ENCODE results near the gene CPEB2.
"Not testable (repeated sequence)": the region's sequence is repeated elsewhere in the genome, so short reads cannot be mapped to it uniquely, and the experiment has no call there.

Gene CPEB2

DNA sequence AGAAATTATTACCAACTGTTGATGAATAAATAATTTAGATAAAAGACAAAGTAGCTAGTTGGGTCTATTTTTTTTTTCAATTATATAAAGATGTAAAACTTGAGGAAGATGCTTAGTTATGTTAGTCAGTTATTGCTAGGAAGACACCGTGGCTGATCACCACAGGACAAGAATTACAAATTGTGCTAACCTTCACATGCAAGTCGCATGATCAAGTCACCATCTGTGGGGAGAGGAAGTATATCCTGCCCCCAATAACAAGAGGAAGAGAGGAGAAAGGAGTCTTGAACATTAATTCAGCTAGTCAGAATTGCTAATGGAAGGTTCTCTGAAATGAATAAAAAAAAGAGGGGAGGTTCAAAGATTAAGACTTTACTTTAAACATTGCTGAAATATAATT lies 52.3 kb downstream of the CPEB2 start:
- DNase-seq (ENCODE audit: low spot score), result no peak

DNA sequence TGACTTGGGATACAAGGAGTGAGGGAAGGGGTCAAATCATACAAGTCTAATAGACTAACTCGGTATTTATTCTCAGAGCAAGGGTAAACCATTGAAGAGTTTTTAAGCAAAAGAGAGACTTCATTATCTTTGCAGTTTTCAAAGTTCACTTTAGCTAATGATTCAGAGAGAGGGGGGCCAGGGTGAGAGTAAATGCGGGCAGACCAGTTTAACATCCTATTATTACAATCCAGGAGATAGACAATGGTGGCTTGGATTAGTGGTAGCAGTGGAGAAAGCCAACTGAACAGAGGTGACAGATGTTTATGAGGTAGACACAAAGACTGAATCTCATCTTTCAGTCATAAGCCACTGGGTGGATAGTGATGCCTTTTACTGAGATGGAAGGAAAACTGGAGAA lies 57.9 kb downstream of the CPEB2 start:
- DNase-seq (ENCODE audit: low spot score), result no peak

DNA sequence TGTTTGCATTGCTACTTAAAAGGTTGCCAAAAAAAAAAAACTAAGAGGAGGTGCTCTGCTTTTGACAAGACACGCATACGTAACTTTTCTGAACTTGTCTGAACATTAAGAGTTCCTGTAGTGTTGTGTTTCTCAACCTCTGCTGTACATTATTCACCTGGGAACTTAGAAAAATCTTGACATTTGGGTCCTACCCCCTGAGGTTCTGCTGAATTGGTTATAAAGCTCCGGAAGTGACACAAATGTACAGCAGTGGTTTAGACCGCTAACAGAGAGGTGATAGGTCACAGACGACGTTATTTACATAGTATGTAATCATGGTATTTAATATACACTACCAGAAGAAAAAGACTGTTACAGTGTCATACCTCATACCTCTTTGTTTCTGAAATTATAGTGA lies 61.1 kb downstream of the CPEB2 start:
- DNase-seq (ENCODE audit: low spot score), result no peak

GRCh38 chr4:15065516-15065915 lies 63.2 kb downstream of the CPEB2 start:
- DNase-seq (ENCODE audit: low spot score), result no peak

DNA sequence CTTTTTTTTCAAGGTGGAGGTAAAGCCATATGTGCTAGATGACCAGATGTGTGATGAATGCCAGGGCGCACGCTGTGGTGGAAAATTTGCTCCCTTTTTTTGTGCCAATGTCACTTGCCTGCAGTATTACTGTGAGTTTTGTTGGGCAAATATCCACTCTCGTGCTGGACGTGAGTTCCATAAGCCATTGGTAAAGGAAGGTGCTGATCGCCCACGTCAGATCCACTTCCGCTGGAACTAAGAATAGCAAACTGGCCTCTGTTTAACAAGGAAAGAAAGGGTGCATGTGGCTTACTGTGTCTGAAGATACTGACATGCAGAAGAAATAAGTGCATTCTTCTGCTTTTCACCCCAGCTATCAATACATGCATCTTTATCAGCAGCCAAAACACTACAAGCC lies 63.9 kb downstream of the CPEB2 start:
- no peak for DNase-seq (ENCODE audit: low spot score)

DNA sequence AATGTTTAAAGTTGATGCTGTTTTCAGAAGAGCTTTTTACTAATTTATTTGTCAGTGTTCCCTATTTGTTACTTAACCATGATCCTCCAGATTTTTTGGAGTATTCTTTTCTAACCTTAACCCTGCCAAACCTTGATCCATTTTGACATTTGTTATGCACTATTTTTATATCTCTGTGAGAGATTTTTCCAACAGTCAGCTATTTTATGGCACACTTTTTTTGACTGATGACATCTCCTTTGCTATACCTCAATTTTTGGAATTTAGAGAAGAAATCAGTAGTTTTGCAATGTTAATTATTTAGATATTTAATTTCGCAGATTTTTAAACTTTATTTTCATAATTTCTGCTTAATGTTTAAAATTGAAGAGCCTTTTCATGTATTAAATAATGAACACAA lies 66.0 kb downstream of the CPEB2 start:
- no peak for DNase-seq (ENCODE audit: low spot score)

GRCh38 chr4:15075875-15076274 lies 73.6 kb downstream of the CPEB2 start:
- no peak for DNase-seq (ENCODE audit: low spot score)

- DNase-seq (ENCODE audit: low spot score), result no peak
Observed at GRCh38 chr4:15077969-15078368, 75.7 kb downstream of the CPEB2 start.

- no peak for DNase-seq (ENCODE audit: low spot score)
Observed at GRCh38 chr4:15078682-15079642, 76.7 kb downstream of the CPEB2 start.

DNA sequence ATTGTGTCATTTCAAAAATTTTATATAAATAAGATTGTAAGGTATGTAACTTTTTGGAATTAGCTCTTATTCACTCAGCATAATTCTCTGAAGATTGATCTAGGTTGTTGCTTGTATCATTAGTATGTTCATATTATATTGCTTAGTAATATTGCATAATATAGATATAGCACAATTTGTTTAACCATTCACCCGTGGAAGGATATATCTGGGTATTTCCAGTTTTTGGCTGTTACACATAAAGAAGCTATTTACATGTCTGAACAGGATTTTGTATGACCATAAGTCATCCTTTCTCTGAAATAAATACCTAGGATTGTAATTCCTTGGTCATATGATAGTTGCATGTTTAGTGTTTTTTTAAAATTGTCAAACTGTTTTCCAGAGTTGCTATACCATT lies 82.5 kb downstream of the CPEB2 start:
- no peak for DNase-seq (ENCODE audit: low spot score)

DNA sequence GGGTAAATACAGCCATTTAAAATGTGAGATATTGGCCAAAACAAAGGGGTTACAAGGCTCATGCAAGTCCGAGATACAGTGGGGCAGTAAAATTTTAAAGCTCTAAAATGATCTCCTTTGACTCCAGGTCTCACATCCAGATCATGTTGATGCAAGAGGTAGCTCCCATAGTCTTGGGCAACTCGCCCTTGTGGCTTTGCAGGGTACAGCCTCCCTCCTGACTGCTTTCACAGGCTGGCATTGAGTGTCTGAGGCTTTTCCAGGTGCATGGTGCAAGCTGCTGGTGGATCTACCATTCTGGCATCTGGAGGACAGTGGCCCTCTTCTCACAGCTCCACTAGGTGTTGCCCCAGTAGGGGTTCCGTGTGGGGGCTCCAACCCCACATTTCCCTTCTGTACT lies 83.5 kb downstream of the CPEB2 start:
- DNase-seq (ENCODE audit: low spot score), result not testable (repeated sequence)

DNA sequence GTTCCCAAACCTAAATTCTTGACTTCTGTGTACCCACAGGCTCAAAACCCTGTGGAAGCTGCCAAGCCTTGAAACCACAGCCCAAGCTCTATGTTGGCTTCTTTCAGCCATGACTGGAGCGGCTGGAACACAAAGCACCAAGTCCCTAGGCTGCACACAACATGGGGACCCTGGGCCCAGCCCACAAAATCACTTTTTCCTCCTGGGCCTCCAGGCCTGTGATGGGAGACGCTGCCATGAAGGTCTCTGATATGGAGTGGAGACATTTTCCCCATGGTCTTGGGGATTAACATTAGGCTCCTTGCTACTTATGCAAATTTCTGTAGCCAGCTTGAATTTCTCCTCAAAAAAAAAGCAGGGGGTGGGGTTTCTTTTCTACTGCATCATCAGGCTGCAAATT lies 84.0 kb downstream of the CPEB2 start:
- DNase-seq (ENCODE audit: low spot score), result not testable (repeated sequence)

DNA sequence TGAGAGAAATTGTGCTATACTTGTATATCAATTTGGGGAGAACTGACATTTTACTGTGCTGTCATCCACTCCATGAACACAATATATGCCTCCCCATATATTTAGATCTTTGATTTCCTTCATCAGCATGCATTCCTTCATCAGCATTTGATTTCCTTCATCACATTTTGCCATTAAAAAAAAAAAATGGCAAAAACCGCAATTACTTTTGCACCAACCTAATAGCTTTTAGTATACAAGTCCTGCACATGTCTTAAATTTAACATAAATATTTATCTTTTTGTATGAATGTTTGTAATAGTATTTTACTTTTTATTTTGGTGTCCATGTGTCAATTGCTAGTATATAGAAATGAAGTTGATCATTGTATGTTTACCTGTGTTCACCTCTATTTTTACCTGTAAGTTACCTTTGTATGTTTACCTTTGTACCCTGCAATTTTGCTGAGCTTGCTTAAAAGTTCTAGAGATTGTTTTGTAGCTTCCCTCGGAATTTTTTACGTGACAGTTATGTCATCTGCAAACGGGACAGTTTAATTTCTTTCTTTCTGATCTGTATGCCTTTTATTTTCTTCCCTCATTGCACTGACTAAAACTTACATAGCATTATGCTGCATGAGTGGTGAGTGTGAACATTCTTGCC lies 86.2 kb downstream of the CPEB2 start:
- no peak for DNase-seq (ENCODE audit: low spot score)

DNA sequence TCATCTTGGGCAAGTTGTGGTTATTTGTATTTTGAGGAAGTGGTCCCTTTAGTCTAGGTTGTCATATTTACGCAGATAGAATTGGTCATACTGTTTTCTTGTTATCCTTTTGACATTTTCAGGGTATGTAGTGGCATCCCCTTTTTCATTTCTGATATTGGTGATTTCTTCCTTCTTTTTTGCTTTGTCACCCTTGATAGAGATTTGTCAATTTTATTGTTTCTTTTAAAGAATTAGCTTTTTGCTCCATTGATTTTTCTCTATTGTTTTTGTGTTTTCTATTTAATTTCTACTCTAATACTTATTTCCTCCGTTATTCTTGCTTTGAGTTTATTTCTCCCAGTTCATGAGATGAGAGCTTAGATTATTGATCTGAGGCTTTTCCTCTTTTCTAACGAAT lies 87.7 kb downstream of the CPEB2 start:
- no peak for DNase-seq (ENCODE audit: low spot score)

DNA sequence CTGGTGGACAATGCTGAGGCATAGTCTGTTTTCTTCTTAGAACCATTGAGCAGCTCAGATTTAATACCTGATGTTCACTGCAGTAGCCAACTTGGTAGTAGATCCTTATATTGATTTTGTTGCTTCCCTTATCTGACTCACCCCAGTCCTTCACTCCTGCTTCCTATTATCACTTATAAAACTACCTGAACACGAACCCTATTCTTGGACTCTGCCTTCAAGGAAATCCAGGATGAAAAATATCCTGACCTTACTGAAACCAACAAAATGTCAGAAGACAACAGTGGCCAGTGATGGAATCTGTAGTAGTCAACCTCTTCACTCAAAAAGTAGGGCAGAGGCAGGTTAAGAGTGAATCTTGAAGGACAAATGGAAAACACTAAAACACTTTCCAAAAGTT lies 98.1 kb downstream of the CPEB2 start:
- DNase-seq (ENCODE audit: low spot score), result no peak

DNA sequence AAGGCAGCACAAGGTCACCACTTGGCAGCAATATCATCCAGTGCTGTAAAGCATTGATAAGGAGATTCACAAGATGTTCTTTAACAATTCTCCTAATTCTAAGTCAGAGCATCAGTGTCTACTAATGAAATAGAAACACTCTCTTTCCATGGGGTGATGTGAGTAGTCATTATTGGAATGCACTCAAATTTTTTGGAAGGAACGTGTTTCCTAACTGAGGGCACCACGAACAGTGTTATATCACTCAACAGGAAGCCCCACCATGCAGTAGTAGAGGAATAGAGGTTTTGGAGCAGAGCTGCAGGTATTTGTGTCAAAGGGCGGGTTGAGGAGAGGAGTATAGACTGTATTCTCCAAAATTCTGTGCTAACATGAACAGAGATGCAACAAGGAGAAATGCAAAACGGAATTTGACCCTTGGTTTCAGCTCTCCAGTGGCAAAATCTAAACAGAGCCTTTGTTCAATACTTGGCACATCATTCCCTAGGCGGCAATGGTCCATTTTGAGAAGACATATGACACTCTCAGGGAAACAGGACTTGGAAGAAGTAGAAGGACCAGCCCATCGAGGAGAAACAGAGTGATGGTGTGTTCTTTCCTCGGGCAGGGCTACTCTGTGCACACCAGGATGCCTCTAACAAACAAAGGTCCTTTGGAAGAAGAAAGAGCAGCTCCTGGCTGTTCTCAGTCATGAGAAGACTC lies 98.9 kb downstream of the CPEB2 start:
- DNase-seq (ENCODE audit: low spot score), result peak; percentile 2

- DNase-seq (ENCODE audit: low spot score), result no peak
Observed at GRCh38 chr4:15104825-15105224, 102.5 kb downstream of the CPEB2 start.

- no peak for DNase-seq (ENCODE audit: low spot score)
Observed at GRCh38 chr4:15106399-15106798, 104.1 kb downstream of the CPEB2 start.

GRCh38 chr4:15109600-15109999 lies 107.3 kb downstream of the CPEB2 start:
- DNase-seq (ENCODE audit: low spot score), result no peak

DNA sequence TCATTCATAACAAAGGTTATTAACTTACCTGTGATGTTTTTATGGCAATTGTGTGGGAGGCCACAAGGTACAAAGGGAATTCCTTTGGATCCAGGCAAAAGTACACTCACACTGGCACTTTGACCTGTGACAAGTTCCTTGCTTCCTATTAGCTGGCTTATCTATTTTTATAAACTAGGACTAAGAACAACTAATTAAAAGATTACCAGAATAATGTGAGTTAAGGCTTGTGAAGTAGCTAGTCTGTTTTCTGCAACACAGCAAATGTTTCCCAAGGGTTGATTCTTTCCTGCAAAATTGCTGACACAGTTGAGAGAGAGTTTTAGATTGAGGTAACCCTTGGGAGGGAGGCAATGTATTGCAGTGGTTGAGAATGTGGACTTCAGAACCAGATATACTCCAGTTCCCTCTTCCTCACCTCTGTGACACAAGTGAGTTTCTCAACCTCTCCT lies 107.9 kb downstream of the CPEB2 start:
- DNase-seq (ENCODE audit: low spot score), result no peak

DNA sequence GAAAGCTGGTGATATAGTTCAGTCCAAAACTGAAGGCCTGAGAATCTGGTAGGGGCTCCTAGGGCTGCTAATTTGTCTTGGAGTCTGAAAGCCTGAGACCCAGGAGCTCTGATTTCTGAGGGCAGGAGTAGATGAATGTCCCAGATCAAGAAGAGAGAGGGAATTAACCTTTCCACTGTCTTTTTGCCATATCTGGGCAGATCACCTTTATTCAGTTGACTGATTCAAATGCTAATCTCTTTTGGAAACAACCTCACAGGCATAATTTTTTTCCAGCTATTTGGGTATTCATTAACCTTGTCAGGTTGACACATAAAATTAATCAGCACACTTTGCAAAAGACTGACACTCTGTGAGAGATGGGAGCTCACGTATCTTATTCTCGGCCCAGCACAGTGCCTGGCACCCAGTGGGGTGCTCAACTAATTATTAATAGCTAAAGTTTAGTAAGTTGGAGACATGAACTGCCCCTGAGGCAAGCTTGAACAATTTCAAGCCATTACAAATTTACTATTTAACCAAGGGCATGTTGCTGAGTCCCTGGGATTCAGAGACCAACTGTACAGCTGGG lies 114.3 kb downstream of the CPEB2 start:
- DNase-seq (ENCODE audit: low spot score), result no peak

GRCh38 chr4:15117270-15117946 lies 115.1 kb downstream of the CPEB2 start:
- no peak for DNase-seq (ENCODE audit: low spot score)
